Kidney (tissue), 14 donors: ENCODE data around the gene SURF2. TPM values are rescaled to one million over a fixed set of nuclear protein-coding genes. Genes with fewer than 3 reads are reported as not detected.
A peak's percentile ranks its signal among the peaks of the same experiment; 100 is the strongest.
"Not testable (repeated sequence)": the region's sequence is repeated elsewhere in the genome, so short reads cannot be mapped to it uniquely, and the experiment has no call there.

ENCODE experiments used
- DNase-seq, 5 donors: peaks; one replicate each; pipeline ENCODE4 v3.0.0-alpha.2; 2013 to 2020
- FAIRE-seq: peaks from 2 replicates; lab custom pipeline; 2012; peaks lifted over from hg19 to GRCh38; lab: Jason Lieb, UNC
- H3K27ac ChIP-seq, 2 donors: one replicate each; pipeline ENCODE4 v1.7.0; 2013; ENCODE audit warnings: low read depth in 2 of 2, low read length in 2 of 2, inconsistent platforms in 1 of 2
- H3K27me3 ChIP-seq: one replicate; pipeline ENCODE4 v1.7.1; 2013; ENCODE audit warnings: low read length, inconsistent platforms; ENCODE audit not compliant: control insufficient read depth, insufficient read depth
- H3K36me3 ChIP-seq, 3 donors: one replicate each; pipeline versions ENCODE4 v1.7.0 to v1.7.1; 2013; ENCODE audit warnings: low read length in 3 of 3, control low read depth in 1 of 3, inconsistent platforms in 1 of 3; ENCODE audit not compliant: insufficient read depth in 3 of 3, control insufficient read depth in 2 of 3
- H3K4me1 ChIP-seq, 3 donors: one replicate each; pipeline versions ENCODE4 v1.7.0 to v1.7.1; 2013; ENCODE audit warnings: low read length in 3 of 3, inconsistent platforms in 1 of 3, low read depth in 1 of 3; ENCODE audit not compliant: control insufficient read depth in 2 of 3, insufficient read depth in 2 of 3
- H3K4me3 ChIP-seq, 3 donors: one replicate each; pipeline versions ENCODE4 v1.7.0 to v1.8.1; 2013; ENCODE audit warnings: low read length in 3 of 3, control low read depth in 1 of 3, inconsistent platforms in 1 of 3
- H3K9ac ChIP-seq, 3 donors: one replicate each; pipeline versions ENCODE4 v1.7.0 to v1.7.1; 2013; ENCODE audit warnings: low read length in 3 of 3, control low read depth in 1 of 3, inconsistent platforms in 1 of 3
- H3K9me3 ChIP-seq, 3 donors: one replicate each; pipeline versions ENCODE4 v1.7.0 to v1.7.1; 2013; ENCODE audit warnings: low read length in 3 of 3, control low read depth in 1 of 3, inconsistent platforms in 1 of 3; ENCODE audit not compliant: control insufficient read depth in 2 of 3, insufficient read depth in 1 of 3
- intact Hi-C: fragments of 100-400 bp; cut with DNase I; formaldehyde crosslinking; loops from one replicate; pipeline ENCODE4 v1.11.1; 2022
- polyA plus RNA-seq: library from polyadenylated mRNA; stranded (reverse); fragments of 350-450 nt; fragmentation: Illumina TruSeq; extraction: RNeasy Lipid Tissue Mini Kit (QIAGEN cat#74804); gene quantifications from one replicate; pipeline ENCODE4 v1.2.3, GENCODE V29; 2014; ENCODE audit warnings: low read depth, low replicate concordance; ENCODE audit not compliant: insufficient read depth
- total RNA-seq: library from RNA; stranded (reverse); fragmentation: NEBNext Ultra II Directional; extraction: Animal tissue kit (Norgen Biotek cat#: 25700); gene quantifications from one replicate; pipeline ENCODE4 v1.2.1, GENCODE V29; 2021
- TF ChIP-seq, protein P1 (sequence below): IDR thresholded peaks from 3 replicates; pipeline ENCODE4 v1.5.1; 2012; ENCODE audit warnings: mild to moderate bottlenecking, moderate library complexity, borderline replicate concordance; ENCODE audit not compliant: insufficient read depth; ENCODE audit errors: extremely low read depth
- donor health status: control.
- donor health status: control.
- donor health status: control.
- donor health status: control.
- donor health status: control.
- donor health status: DM: yes; HTN: yes; CAD: no.
- donor health status: Normal renal cell carcinoma (clear cell type).

The SURF2 gene
- total and polyA plus RNA-seq, 2 donors from 2014 or later = 23.5 to 61.2 TPM

DNA sequence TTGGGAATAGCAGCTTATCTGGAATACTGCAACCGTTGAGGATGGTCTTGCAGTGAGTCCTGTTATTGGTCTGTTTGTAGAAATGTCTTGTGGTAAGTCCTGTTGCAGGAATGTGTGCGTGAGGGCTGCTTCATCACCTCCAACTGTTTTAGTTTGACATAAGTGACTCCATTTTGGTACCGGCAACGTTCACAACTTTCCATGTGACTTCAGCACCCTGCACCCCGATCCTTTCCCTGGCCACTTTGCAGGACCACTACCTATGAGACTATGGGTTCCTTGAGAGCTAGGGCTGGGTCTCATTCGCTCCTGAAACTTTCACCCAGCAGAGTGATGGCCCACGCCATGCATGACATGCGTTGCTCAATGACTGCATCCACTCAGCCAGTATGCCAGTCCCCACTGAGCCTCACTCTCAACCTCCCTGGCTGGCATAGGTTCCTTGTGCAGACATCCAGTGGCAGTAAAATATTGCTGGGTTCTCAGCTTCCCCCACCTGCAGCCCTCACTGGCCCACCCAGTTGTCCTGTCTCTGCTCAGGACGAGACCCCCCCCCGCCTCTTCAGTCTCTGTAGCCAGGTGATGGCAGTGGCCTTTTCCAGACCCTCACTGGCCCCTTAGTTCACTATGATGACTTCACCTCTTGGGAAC, 28.4 kb upstream of the SURF2 start:
- no peak for FAIRE-seq
- no peaks in the 10 kb centered on the region for H3K9me3 ChIP-seq
- peaks cover 0 to 10% (median 9%) of the 10 kb centered on the region in 3 donors for H3K36me3 ChIP-seq
- TF ChIP-seq, protein P1, sequence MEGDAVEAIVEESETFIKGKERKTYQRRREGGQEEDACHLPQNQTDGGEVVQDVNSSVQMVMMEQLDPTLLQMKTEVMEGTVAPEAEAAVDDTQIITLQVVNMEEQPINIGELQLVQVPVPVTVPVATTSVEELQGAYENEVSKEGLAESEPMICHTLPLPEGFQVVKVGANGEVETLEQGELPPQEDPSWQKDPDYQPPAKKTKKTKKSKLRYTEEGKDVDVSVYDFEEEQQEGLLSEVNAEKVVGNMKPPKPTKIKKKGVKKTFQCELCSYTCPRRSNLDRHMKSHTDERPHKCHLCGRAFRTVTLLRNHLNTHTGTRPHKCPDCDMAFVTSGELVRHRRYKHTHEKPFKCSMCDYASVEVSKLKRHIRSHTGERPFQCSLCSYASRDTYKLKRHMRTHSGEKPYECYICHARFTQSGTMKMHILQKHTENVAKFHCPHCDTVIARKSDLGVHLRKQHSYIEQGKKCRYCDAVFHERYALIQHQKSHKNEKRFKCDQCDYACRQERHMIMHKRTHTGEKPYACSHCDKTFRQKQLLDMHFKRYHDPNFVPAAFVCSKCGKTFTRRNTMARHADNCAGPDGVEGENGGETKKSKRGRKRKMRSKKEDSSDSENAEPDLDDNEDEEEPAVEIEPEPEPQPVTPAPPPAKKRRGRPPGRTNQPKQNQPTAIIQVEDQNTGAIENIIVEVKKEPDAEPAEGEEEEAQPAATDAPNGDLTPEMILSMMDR = no peak
- H3K4me1 ChIP-seq = peaks cover 0 to 3% (median 0%) of the 10 kb centered on the region in 3 donors
- no peak overlapping the region for H3K27ac ChIP-seq
- DNase-seq = peak in 2 of 5 donors; percentile 34 to 41
- intact Hi-C loops = no loop called here
- H3K9ac ChIP-seq = no peak overlapping the region
- H3K4me3 ChIP-seq = no peak overlapping the region
- no peaks in the 10 kb centered on the region for H3K27me3 ChIP-seq

DNA sequence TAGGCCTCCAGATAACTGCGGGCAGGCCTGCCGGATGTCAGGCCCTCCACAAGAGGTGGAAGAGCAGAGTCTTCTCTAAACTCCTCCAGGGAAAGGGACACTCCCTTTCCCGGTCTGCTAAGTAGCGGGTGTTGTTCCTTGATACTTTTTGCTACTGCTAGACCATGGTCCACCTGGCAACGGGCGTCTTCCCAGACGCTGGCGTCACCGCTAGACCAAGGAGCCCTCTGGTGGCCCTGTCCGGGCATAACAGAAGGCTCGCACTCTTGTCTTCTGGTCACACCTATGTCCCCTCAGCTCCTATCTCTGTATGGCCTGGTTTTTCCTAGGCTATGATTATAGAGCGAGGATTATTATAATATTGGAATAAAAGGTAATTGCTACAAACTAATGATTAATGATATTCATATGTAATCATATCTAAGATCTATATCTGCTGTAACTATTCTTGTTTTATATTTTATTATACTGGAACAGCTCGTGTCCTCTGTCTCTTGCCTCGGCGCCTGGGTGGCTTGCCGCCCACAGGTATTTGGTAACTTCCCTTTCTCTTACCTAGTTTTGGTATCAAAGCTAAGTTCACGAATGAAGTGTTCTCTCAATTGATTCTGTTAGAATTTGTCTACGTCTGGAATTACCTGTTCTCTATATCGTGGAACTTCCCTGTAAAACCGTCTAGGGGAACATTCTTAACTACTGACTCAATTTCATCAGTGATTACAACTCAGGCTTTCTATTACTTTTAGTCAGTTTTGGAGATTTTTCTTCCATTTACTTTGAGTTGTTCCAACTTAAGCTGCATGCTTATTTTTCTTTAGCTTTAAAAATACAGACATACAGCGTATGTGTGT, 26.8 kb upstream of the SURF2 start:
- TF ChIP-seq, protein P1 = peak; percentile 27
- H3K4me3 ChIP-seq, FAIRE-seq, H3K9me3 ChIP-seq, H3K27me3 ChIP-seq, H3K27ac ChIP-seq, H3K9ac ChIP-seq: not testable (repeated sequence)
- intact Hi-C loops = loop anchor here (10.0 kb wide), 1 partner anchor 145 kb away; no protein-coding TSS in a partner anchor
- Histone ChIP-seq H3K36me3 (peaks cover 0 to 25% (median 20%) of the 10 kb centered on the region in 3 donors), H3K4me1 (peaks cover 0 to 11% (median 3%) of the 10 kb centered on the region in 3 donors)
- DNase-seq = peak in 2 of 5 donors; percentile 28 to 69

DNA sequence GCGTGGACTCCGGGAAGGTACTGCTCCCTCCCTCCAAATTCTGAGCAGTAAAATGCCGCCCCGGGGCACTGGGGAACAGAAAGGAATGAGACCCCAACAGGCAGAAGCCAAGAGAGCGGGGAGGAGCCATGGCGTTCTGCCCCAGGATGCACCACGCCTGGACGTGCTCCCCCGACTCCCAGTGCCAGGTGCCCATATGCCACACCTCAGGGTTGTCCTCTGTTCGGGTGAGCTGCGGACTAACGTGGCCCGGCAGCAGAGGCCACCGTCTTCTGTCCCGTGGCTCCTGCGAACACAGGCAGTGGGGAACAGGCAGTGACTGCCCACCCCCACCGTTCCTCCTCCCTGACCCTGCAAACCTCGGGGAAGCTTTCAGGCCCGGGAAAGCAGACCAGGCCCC, 25.1 kb upstream of the SURF2 start:
- Histone ChIP-seq H3K36me3 (peaks cover 0 to 27% (median 20%) of the 10 kb centered on the region in 3 donors), H3K27ac (no peak overlapping the region), H3K4me1 (peaks cover 0 to 14% (median 3%) of the 10 kb centered on the region in 3 donors), H3K9ac (no peak overlapping the region), H3K4me3 (no peak overlapping the region), H3K9me3 (no peaks in the 10 kb centered on the region), H3K27me3 (no peaks in the 10 kb centered on the region)
- TF ChIP-seq, protein P1 = no peak
- peak in 1 of 5 donors; percentile 46 for DNase-seq
- intact Hi-C loops = loop anchor here (10.0 kb wide), 1 partner anchor 146 kb away; no protein-coding TSS in a partner anchor
- no peak for FAIRE-seq
